Heart right ventricle (tissue), 16 donors: ENCODE data around the gene RPL29. TPM values are rescaled to one million over a fixed set of nuclear protein-coding genes. Genes with fewer than 3 reads are reported as not detected.

Experiments
- ATAC-seq, 8 donors: fragments of 200-7000 bp; cut with Tn5 transposase; one replicate each; pipeline ENCODE4 v1.9.1; 2020; ENCODE audit warnings: mild to moderate bottlenecking in 8 of 8, moderate library complexity in 8 of 8, moderate number of reproducible peaks in 1 of 8
- DNase-seq, 2 donors: peaks; one replicate each; pipeline ENCODE4 v3.0.0-alpha.2; 2020
- H3K27ac ChIP-seq, 10 donors: fragments of 200-600 bp; sonication (generic) in 2 of 10; one replicate each; pipeline versions ENCODE4 v1.5.0 to v1.8.0; 2020 to 2022; ENCODE audit warnings: mild to moderate bottlenecking in 3 of 10
- H3K27me3 ChIP-seq, 7 donors: fragments of 200-600 bp; one replicate each; pipeline ENCODE4 v1.8.0; 2021 to 2022; ENCODE audit warnings: mild to moderate bottlenecking in 2 of 7
- H3K36me3 ChIP-seq, 9 donors: fragments of 200-600 bp; sonication (generic) in 1 of 9; one replicate each; pipeline versions ENCODE4 v1.5.0 to v1.8.0; 2020 to 2022; ENCODE audit warnings: mild to moderate bottlenecking in 2 of 9
- H3K4me1 ChIP-seq, 9 donors: fragments of 200-600 bp; sonication (generic) in 1 of 9; one replicate each; pipeline versions ENCODE4 v1.5.0 to v1.8.0; 2020 to 2022; ENCODE audit warnings: mild to moderate bottlenecking in 4 of 9
- H3K4me3 ChIP-seq, 10 donors: fragments of 200-600 bp; sonication (generic) in 2 of 10; one replicate each; pipeline versions ENCODE4 v1.5.0 to v1.8.0; 2020 to 2022; ENCODE audit warnings: mild to moderate bottlenecking in 7 of 10, moderate library complexity in 2 of 10
- H3K9me3 ChIP-seq, 11 donors: fragments of 200-600 bp in 10 of 11; sonication (generic) in 2 of 11; one replicate each; pipeline versions ENCODE4 v1.5.0 to v1.8.0; 2013 to 2022; ENCODE audit warnings: mild to moderate bottlenecking in 2 of 11, control low read depth in 1 of 11, moderate library complexity in 1 of 11
- CTCF ChIP-seq, 9 donors: fragments of 200-600 bp; sonication (generic) in 2 of 9; IDR thresholded peaks; one replicate each; pipeline versions ENCODE4 v1.5.0 to v1.8.0; 2021 to 2022; ENCODE audit warnings: antibody characterized with exemption in 9 of 9, mild to moderate bottlenecking in 5 of 9, moderate library complexity in 1 of 9
- WGBS, 2 donors: extraction: QIAGEN DNeasy Blood & Tissue Kit; methylation state at CpG; one replicate each; pipeline ENCODE4 v1.1.7; 2013; ENCODE audit warnings: inconsistent platforms in 1 of 2; 5-methylcytosine and 5-hydroxymethylcytosine counted together
- intact Hi-C, 10 donors: fragments of 100-400 bp; cut with DNase I; formaldehyde crosslinking; loops; one replicate each; pipeline versions ENCODE4 v1.11.1 to v1.14.2; 2022
- polyA plus RNA-seq, 2 donors: library from polyadenylated mRNA; stranded (reverse); fragments of 200-250 nt; gene quantifications; one replicate each; pipeline ENCODE4 v1.2.3, GENCODE V29; 2013
- total RNA-seq, 10 donors: library from RNA; stranded (reverse); fragmentation: NEBNext Ultra II Directional in 3 of 10; extraction: Animal tissue kit (Norgen Biotek cat#: 25700) in 3 of 10; gene quantifications; one replicate each; pipeline versions ENCODE4 v1.2.1 to v1.2.4, GENCODE V29; 2021 to 2023
- donor health status: Arrhythmogenic right ventricular cardiomyopathy.
- donor health status: ischemic (EF 13 %, LVEDD 7.1; RV severe dilation, severe dysfunction).
- donor health status: healthy with polysubstance abuse.
- donor health status: DM: no; HTN: yes; CAD: no.
- donor health status: DM: no; HTN: no; CAD: no.
- donor health status: ischemic (EF 25% LVEDD 6.9; RV normal size, moderate dysfunction).
- donor health status: ischemic (EF 25% LVEDD 5.7; RV mildly dilated, moderate dysfunction).
- donor health status: healthy.
- donor health status: DM: yes; HTN: yes; CAD: no.
- donor health status: Ischemic cardiomyopathy.
- donor health status: ischemic (EF 35%, LVEDD 5.7; RV mildly dilated, moderate dysfunction).
- donor health status: nonischemic (EF 11% LVEDD 7.7; RV severe dilation, severe dysfunction).
- donor health status: DM: yes; HTN: yes; CAD: no.
- donor health status: PGD.
- donor health status: ischemic (EF 29% LVEDD 5.4; RV normal size, mild dysfunction).
- donor health status: nonischemic (EF 23%, LVEDD 6.1; RV moderate dilation, normal function).

Gene RPL29
- total and polyA plus RNA-seq, 12 donors, result 505 to 1,915 (median 643) TPM

GRCh38 chr3:51966922-51967383 is 28.7 kb downstream of the RPL29 start:
- intact Hi-C loops, result loop anchor here in 2 of 10 donors (2.0 kb wide), 1 partner anchor 24 kb away; the partner anchor contains the start of gene PARP3 (in 2 of the 2)
- DNase-seq, result no peak
- no peak for TF ChIP-seq CTCF (IDR thresholded peaks at IDR 0.05)
- peaks cover 0 to 20% (median 0%) of the 10 kb centered on the region in 7 donors for H3K27me3 ChIP-seq
- H3K36me3 ChIP-seq, result peaks cover 0 to 16% (median 0%) of the 10 kb centered on the region in 9 donors
- H3K27ac ChIP-seq, result peak overlapping the region; percentile 77 to 98 (median 94)
- peak in 2 of 8 donors; percentile 1 to 3 for ATAC-seq
- WGBS, 2 donors, result 2 to 3% methylated on average over 26 to 33 of the region's 33 CpGs
- H3K4me3 ChIP-seq, result peak overlapping the region; percentile 62 to 85 (median 77)
- peaks cover 29 to 74% (median 51%) of the 10 kb centered on the region in 9 donors for H3K4me1 ChIP-seq
- H3K9me3 ChIP-seq, result no peaks in the 10 kb centered on the region

GRCh38 chr3:51966486-51966885 is 29.2 kb downstream of the RPL29 start:
- peak overlapping the region; percentile 62 to 85 (median 77) for H3K4me3 ChIP-seq
- peak in 1 of 2 donors; percentile 26 for DNase-seq

GRCh38 chr3:51966016-51966415 is 29.7 kb downstream of the RPL29 start:
- 57 to 73% methylated on average over 2 of the region's 2 CpGs for WGBS, 2 donors
- Histone ChIP-seq H3K9me3 (no peaks in the 10 kb centered on the region), H3K4me3 (peak overlapping the region in 7 of 10 donors; percentile 62 to 85 (median 75)), H3K27ac (peak overlapping the region in 3 of 10 donors; percentile 93 to 97 (median 96)), H3K4me1 (peaks cover 29 to 83% (median 61%) of the 10 kb centered on the region in 9 donors), H3K27me3 (peaks cover 0 to 20% (median 0%) of the 10 kb centered on the region in 7 donors), H3K36me3 (peaks cover 0 to 12% (median 0%) of the 10 kb centered on the region in 9 donors)
- ATAC-seq (no peak), DNase-seq (no peak)
- TF ChIP-seq CTCF (IDR thresholded peaks at IDR 0.05), result no peak
- intact Hi-C loops, result loop anchor here in 2 of 10 donors (2.0 kb wide), 1 partner anchor 23 kb away; the partner anchor contains the start of gene PARP3 (in 2 of the 2)

More at GRCh38 chr3:51966486-51966885, 29.2 kb downstream of the RPL29 start:
- H3K27me3 ChIP-seq, result peaks cover 0 to 20% (median 0%) of the 10 kb centered on the region in 7 donors
- H3K27ac ChIP-seq, result peak overlapping the region in 9 of 10 donors; percentile 87 to 98 (median 95)
- no peak for ATAC-seq
- intact Hi-C loops, result loop anchor here in 2 of 10 donors (2.0 kb wide), 1 partner anchor 24 kb away; the partner anchor contains the start of gene PARP3 (in 2 of the 2)
- peaks cover 0 to 13% (median 0%) of the 10 kb centered on the region in 9 donors for H3K36me3 ChIP-seq
- peaks cover 29 to 79% (median 56%) of the 10 kb centered on the region in 9 donors for H3K4me1 ChIP-seq
- TF ChIP-seq CTCF (IDR thresholded peaks at IDR 0.05), result no peak
- no peaks in the 10 kb centered on the region for H3K9me3 ChIP-seq
- WGBS, 2 donors, result 59 to 64% methylated on average over 5 of the region's 5 CpGs

GRCh38 chr3:51964521-51964920 is 31.2 kb downstream of the RPL29 start:
- WGBS, 2 donors, result 69 to 70% methylated on average over 4 of the region's 4 CpGs
- peak overlapping the region in 5 of 10 donors; percentile 3 to 52 (median 28) for H3K27ac ChIP-seq
- H3K36me3 ChIP-seq, result peaks cover 0 to 22% (median 5%) of the 10 kb centered on the region in 9 donors
- no peak for DNase-seq
- no peak overlapping the region for H3K4me3 ChIP-seq
- H3K4me1 ChIP-seq, result peaks cover 29 to 75% (median 61%) of the 10 kb centered on the region in 9 donors
- intact Hi-C loops, result no loop called here
- no peak for TF ChIP-seq CTCF (IDR thresholded peaks at IDR 0.05)
- H3K9me3 ChIP-seq, result no peaks in the 10 kb centered on the region
- peaks cover 0 to 20% (median 0%) of the 10 kb centered on the region in 7 donors for H3K27me3 ChIP-seq
- ATAC-seq, result no peak
